Measurements from ENCODE around the gene ACTN4. TPM values are rescaled to one million over a fixed set of nuclear protein-coding genes. Genes with fewer than 3 reads are reported as not detected.

ACTN4 gene
- total and polyA plus RNA-seq, 2 experiments from 2014 or later: 68.9 to 427 TPM

- H3K4me1 ChIP-seq (ENCODE audit: insufficient read depth): no peaks in the 10 kb centered on the region
- no peaks in the 10 kb centered on the region for H4K20me1 ChIP-seq (replicated peaks; ENCODE audit: insufficient read depth)
- no peak overlapping the region for H3K4me3 ChIP-seq
- 0 out of 2 replicates have a peak, but pooled peaks cover 2% of the 10 kb centered on the region for H3F3A ChIP-seq (replicated peaks; ENCODE audit: low read depth)
- no peaks in the 10 kb centered on the region for H3K36me3 Mint-ChIP-seq (ENCODE audit: low read depth)
- H3K36me3 ChIP-seq (ENCODE audit: insufficient read depth): no peaks in the 10 kb centered on the region
- H3K27me3 ChIP-seq (ENCODE audit: insufficient read depth): no peaks in the 10 kb centered on the region
- no peaks in the 10 kb centered on the region for H3K4me1 Mint-ChIP-seq
- H3K79me2 ChIP-seq (replicated peaks; ENCODE audit: insufficient read depth): no peaks in the 10 kb centered on the region
- no peak overlapping the region for H3K4me2 ChIP-seq
- ATAC-seq (no peak), DNase-seq (ENCODE audit: low spot score) (no peak)
- peaks cover 7% of the 10 kb centered on the region for H3K27me3 Mint-ChIP-seq (ENCODE audit: insufficient read depth, low read depth, poor library complexity)
- TF ChIP-seq, protein P1, sequence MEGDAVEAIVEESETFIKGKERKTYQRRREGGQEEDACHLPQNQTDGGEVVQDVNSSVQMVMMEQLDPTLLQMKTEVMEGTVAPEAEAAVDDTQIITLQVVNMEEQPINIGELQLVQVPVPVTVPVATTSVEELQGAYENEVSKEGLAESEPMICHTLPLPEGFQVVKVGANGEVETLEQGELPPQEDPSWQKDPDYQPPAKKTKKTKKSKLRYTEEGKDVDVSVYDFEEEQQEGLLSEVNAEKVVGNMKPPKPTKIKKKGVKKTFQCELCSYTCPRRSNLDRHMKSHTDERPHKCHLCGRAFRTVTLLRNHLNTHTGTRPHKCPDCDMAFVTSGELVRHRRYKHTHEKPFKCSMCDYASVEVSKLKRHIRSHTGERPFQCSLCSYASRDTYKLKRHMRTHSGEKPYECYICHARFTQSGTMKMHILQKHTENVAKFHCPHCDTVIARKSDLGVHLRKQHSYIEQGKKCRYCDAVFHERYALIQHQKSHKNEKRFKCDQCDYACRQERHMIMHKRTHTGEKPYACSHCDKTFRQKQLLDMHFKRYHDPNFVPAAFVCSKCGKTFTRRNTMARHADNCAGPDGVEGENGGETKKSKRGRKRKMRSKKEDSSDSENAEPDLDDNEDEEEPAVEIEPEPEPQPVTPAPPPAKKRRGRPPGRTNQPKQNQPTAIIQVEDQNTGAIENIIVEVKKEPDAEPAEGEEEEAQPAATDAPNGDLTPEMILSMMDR (conservative IDR thresholded peaks at IDR 0.05; ENCODE audit: low read depth in 2 of 2): no peak
- TF ChIP-seq EZH2 (IDR thresholded peaks at IDR 0.05; ENCODE audit: low read depth, unreplicated experiment) (no peak), ZNF114 (CRISPR knock-in tag; IDR thresholded peaks at IDR 0.05) (no peak)
- H3K27ac Mint-ChIP-seq: no peak overlapping the region
- H3K4me3 Mint-ChIP-seq: no peak overlapping the region
- H2AFZ ChIP-seq: no peak overlapping the region
- H3K27ac ChIP-seq (ENCODE audit: low read depth): no peak overlapping the region
- no peaks in the 10 kb centered on the region for H3K9me2 ChIP-seq (ENCODE audit: insufficient read depth)
- no peaks in the 10 kb centered on the region for H3K9me3 Mint-ChIP-seq
These were observed 133.6 kb downstream of the ACTN4 start for GRCh38 chr19:38781058-38781457.

Other genes with a start within 250 kb of the ACTN4 start
- 4.3 and 5.7 TPM in 2 replicates for gene FAM98C, start 244.6 kb upstream of the ACTN4 start, total RNA-seq (2014; rRNA removed; shearing (Covaris generic))
- gene FAM98C, start 244.6 kb upstream of the ACTN4 start, polyA plus RNA-seq (2016; fragmentation: Nextera tagmentation; extraction: Ambion mirVana): 7.6 and 8.0 TPM in 2 replicates
- 3.6 and 4.1 TPM in 2 replicates for gene RASGRP4, start 221.4 kb upstream of the ACTN4 start, total RNA-seq (2014; rRNA removed; shearing (Covaris generic))
- gene RASGRP4, start 221.4 kb upstream of the ACTN4 start, polyA plus RNA-seq (2016; fragmentation: Nextera tagmentation; extraction: Ambion mirVana): 1.5 and 1.6 TPM in 2 replicates
- 17.3 and 26.7 TPM in 2 replicates for gene RYR1, start 214.0 kb upstream of the ACTN4 start, total RNA-seq (2014; rRNA removed; shearing (Covaris generic))
- gene RYR1, start 214.0 kb upstream of the ACTN4 start, polyA plus RNA-seq (2016; fragmentation: Nextera tagmentation; extraction: Ambion mirVana): 4.0 and 4.7 TPM in 2 replicates
- 7.7 and 11.8 TPM in 2 replicates for gene MAP4K1, start 29.7 kb upstream of the ACTN4 start, total RNA-seq (2014; rRNA removed; shearing (Covaris generic))
- 42.8 and 44.6 TPM in 2 replicates for gene MAP4K1, start 29.7 kb upstream of the ACTN4 start, polyA plus RNA-seq (2016; fragmentation: Nextera tagmentation; extraction: Ambion mirVana)
- gene EIF3K, start 28.5 kb upstream of the ACTN4 start, total RNA-seq (2014; rRNA removed; shearing (Covaris generic)): 509 and 527 TPM in 2 replicates
- gene EIF3K, start 28.5 kb upstream of the ACTN4 start, polyA plus RNA-seq (2016; fragmentation: Nextera tagmentation; extraction: Ambion mirVana): 215 and 226 TPM in 2 replicates
- 8.0 and 20.5 TPM in 2 replicates for gene CAPN12, start 96.8 kb downstream of the ACTN4 start, total RNA-seq (2014; rRNA removed; shearing (Covaris generic))
- gene CAPN12, start 96.8 kb downstream of the ACTN4 start, polyA plus RNA-seq (2016; fragmentation: Nextera tagmentation; extraction: Ambion mirVana): 19.1 and 21.8 TPM in 2 replicates
- gene LGALS7, start 125.9 kb downstream of the ACTN4 start, total RNA-seq (2014; rRNA removed; shearing (Covaris generic)): not detected in 2 replicates
- 1.6 and 4.8 TPM in 2 replicates for gene LGALS7, start 125.9 kb downstream of the ACTN4 start, polyA plus RNA-seq (2016; fragmentation: Nextera tagmentation; extraction: Ambion mirVana)
- 2.4 TPM in 1 of 2 replicates, not detected in the other for gene LGALS7B, start 141.6 kb downstream of the ACTN4 start, total RNA-seq (2014; rRNA removed; shearing (Covaris generic))
- 6.6 and 8.6 TPM in 2 replicates for gene LGALS7B, start 141.6 kb downstream of the ACTN4 start, polyA plus RNA-seq (2016; fragmentation: Nextera tagmentation; extraction: Ambion mirVana)
- 0.87 TPM in 1 of 2 replicates, not detected in the other for gene LGALS4, start 165.3 kb downstream of the ACTN4 start, total RNA-seq (2014; rRNA removed; shearing (Covaris generic))
- gene LGALS4, start 165.3 kb downstream of the ACTN4 start, polyA plus RNA-seq (2016; fragmentation: Nextera tagmentation; extraction: Ambion mirVana): not detected in 2 replicates
- gene ECH1, start 184.1 kb downstream of the ACTN4 start, total RNA-seq (2014; rRNA removed; shearing (Covaris generic)): 66.2 and 79.9 TPM in 2 replicates
- gene ECH1, start 184.1 kb downstream of the ACTN4 start, polyA plus RNA-seq (2016; fragmentation: Nextera tagmentation; extraction: Ambion mirVana): 186 and 193 TPM in 2 replicates
- 491 and 580 TPM in 2 replicates for gene HNRNPL, start 202.3 kb downstream of the ACTN4 start, total RNA-seq (2014; rRNA removed; shearing (Covaris generic))
- gene HNRNPL, start 202.3 kb downstream of the ACTN4 start, polyA plus RNA-seq (2016; fragmentation: Nextera tagmentation; extraction: Ambion mirVana): 664 and 836 TPM in 2 replicates
- gene RINL, start 230.6 kb downstream of the ACTN4 start, total RNA-seq (2014; rRNA removed; shearing (Covaris generic)): 11.2 and 22.4 TPM in 2 replicates
- 19.4 and 21.4 TPM in 2 replicates for gene RINL, start 230.6 kb downstream of the ACTN4 start, polyA plus RNA-seq (2016; fragmentation: Nextera tagmentation; extraction: Ambion mirVana)

Measured in GM23338 (cell line).